22Rv1 (cell line): ENCODE results near the gene PER3.

ENCODE experiments used
- ZFX ChIP-seq: fragments of 450-650 bp; IDR thresholded peaks from 2 replicates; pipeline ENCODE4 v1.6.1; 2017; ENCODE audit warnings: antibody characterized with exemption, borderline replicate concordance
- TF ChIP-seq, protein P1 (sequence below): fragments of 450-650 bp; IDR thresholded peaks from 2 replicates; pipeline ENCODE4 v1.5.1; 2017; ENCODE audit warnings: mild to moderate bottlenecking

DNA sequence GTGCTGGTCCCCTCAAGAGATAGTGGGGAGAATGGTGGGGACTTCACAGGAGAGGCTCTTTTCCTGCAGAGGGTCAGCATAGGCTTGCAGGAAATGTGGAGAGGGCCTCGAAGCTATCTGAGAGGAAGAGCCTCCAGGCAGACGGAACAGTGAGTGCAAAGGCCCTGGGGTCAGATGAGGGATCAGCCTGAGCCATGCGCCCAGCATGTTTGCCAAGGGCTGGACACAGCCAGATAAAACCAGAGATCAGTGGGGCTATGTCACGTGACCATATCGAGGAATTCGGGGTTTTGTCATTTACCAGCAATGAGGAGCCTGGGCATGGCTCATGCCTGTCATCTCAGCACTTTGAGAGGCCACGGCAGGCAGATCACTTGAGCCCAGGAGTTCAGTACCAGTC lies 75.3 kb downstream of the PER3 start:
- TF ChIP-seq, protein P1, sequence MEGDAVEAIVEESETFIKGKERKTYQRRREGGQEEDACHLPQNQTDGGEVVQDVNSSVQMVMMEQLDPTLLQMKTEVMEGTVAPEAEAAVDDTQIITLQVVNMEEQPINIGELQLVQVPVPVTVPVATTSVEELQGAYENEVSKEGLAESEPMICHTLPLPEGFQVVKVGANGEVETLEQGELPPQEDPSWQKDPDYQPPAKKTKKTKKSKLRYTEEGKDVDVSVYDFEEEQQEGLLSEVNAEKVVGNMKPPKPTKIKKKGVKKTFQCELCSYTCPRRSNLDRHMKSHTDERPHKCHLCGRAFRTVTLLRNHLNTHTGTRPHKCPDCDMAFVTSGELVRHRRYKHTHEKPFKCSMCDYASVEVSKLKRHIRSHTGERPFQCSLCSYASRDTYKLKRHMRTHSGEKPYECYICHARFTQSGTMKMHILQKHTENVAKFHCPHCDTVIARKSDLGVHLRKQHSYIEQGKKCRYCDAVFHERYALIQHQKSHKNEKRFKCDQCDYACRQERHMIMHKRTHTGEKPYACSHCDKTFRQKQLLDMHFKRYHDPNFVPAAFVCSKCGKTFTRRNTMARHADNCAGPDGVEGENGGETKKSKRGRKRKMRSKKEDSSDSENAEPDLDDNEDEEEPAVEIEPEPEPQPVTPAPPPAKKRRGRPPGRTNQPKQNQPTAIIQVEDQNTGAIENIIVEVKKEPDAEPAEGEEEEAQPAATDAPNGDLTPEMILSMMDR, result no peak
- no peak for TF ChIP-seq ZFX
